Chondrocyte (in vitro differentiated cells): ENCODE measurements around the gene EPN1. TPM values are rescaled to one million over a fixed set of nuclear protein-coding genes. Genes with fewer than 3 reads are reported as not detected.

Source experiments
- DNase-seq: peaks from one replicate; pipeline ENCODE4 v3.0.0; 2021; ENCODE audit warnings: mixed read lengths, low spot score
- H3K27ac Mint-ChIP-seq: one replicate; pipeline ENCODE4 v1.8.0; 2021; ENCODE audit warnings: mild to moderate bottlenecking, moderate library complexity, mixed read lengths; ENCODE audit not compliant: unreplicated experiment
- H3K27me3 Mint-ChIP-seq: 2 replicates; pipeline ENCODE4 v1.8.0; 2021; ENCODE audit warnings: low read depth, mixed read lengths
- H3K36me3 Mint-ChIP-seq: 2 replicates; pipeline ENCODE4 v1.8.0; 2021; ENCODE audit warnings: low read depth, mixed read lengths
- H3K4me1 Mint-ChIP-seq: 2 replicates; pipeline ENCODE4 v1.8.0; 2021; ENCODE audit warnings: low read depth, mild to moderate bottlenecking, mixed read lengths
- H3K4me3 Mint-ChIP-seq: one replicate; pipeline ENCODE4 v1.8.0; 2021; ENCODE audit warnings: mild to moderate bottlenecking, moderate library complexity, mixed read lengths; ENCODE audit not compliant: unreplicated experiment
- H3K9me3 Mint-ChIP-seq: 2 replicates; pipeline ENCODE4 v1.8.0; 2021; ENCODE audit warnings: low read depth, mixed read lengths
- total RNA-seq: library from RNA; stranded (reverse); gene quantifications from 3 replicates; pipeline ENCODE4 v1.2.1, GENCODE V29; 2021
- TF ChIP-seq, protein P1 (sequence below): fragments of 200-600 bp; sonication (generic); IDR thresholded peaks from 2 replicates; pipeline ENCODE4 v1.5.0; 2021; ENCODE audit warnings: antibody characterized with exemption, mild to moderate bottlenecking, moderate library complexity

Gene EPN1
- total RNA-seq, 1 donor from 2014 or later = 124 TPM

DNA sequence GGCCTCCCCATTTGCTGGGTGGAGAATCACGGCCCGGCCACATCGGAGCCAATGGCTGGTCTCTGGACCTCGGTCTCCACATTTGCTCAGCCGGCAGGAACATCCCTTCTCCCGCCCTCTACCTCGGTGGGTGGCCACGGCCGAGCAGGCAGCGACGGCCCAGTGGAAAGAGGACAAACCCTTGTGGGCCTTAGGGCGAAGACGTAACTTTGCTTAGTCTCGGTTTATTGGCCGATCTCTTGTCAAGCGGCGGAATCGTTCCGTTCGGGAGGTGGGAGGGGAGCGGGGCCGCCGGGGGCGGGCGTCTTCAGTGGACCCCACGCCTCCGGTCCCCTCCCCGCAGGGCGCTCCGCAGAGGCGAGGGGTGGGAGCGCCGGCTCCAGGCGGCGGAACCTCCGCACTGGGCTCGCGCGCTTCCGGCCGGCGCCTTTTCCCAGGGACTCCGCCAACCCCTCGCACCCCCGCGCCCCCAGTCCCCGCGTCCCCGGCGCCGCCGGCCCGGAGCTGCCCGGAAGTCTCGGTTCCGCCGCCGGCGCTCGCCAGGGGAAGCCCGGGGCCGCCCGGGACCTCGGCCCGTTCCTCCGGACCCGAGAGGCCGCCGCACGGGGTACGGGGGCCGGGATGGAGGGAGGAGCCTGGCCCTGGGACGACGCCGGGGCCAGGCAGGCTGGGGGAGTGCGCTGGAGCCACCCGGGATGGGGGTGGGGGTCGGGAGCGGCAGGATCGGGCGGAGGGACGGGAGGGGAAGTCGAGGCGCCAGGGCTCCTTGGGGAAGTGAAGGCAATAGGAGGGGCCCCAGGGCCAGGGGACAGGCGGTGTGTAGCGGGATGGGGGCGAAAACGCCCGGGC is 34.2 kb upstream of the EPN1 start, which contains the start of gene ZNF580:
ZNF580 (plus strand) TSS at position 426 of the 849 bp plus-strand sequence. CDS start 1,507 bp downstream, outside the sequence.
- peaks cover 68% of the 10 kb centered on the region for H3K4me1 Mint-ChIP-seq
- TF ChIP-seq, protein P1, sequence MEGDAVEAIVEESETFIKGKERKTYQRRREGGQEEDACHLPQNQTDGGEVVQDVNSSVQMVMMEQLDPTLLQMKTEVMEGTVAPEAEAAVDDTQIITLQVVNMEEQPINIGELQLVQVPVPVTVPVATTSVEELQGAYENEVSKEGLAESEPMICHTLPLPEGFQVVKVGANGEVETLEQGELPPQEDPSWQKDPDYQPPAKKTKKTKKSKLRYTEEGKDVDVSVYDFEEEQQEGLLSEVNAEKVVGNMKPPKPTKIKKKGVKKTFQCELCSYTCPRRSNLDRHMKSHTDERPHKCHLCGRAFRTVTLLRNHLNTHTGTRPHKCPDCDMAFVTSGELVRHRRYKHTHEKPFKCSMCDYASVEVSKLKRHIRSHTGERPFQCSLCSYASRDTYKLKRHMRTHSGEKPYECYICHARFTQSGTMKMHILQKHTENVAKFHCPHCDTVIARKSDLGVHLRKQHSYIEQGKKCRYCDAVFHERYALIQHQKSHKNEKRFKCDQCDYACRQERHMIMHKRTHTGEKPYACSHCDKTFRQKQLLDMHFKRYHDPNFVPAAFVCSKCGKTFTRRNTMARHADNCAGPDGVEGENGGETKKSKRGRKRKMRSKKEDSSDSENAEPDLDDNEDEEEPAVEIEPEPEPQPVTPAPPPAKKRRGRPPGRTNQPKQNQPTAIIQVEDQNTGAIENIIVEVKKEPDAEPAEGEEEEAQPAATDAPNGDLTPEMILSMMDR = no peak
- H3K27me3 Mint-ChIP-seq = no peaks in the 10 kb centered on the region
- peak within 1 kb of the TSS; percentile 84 for H3K4me3 Mint-ChIP-seq
- H3K9me3 Mint-ChIP-seq = no peaks in the 10 kb centered on the region
- no peak for DNase-seq
- peaks cover 9% of the 10 kb centered on the region for H3K36me3 Mint-ChIP-seq
- peak within 1 kb of the TSS; percentile 94 for H3K27ac Mint-ChIP-seq

DNA sequence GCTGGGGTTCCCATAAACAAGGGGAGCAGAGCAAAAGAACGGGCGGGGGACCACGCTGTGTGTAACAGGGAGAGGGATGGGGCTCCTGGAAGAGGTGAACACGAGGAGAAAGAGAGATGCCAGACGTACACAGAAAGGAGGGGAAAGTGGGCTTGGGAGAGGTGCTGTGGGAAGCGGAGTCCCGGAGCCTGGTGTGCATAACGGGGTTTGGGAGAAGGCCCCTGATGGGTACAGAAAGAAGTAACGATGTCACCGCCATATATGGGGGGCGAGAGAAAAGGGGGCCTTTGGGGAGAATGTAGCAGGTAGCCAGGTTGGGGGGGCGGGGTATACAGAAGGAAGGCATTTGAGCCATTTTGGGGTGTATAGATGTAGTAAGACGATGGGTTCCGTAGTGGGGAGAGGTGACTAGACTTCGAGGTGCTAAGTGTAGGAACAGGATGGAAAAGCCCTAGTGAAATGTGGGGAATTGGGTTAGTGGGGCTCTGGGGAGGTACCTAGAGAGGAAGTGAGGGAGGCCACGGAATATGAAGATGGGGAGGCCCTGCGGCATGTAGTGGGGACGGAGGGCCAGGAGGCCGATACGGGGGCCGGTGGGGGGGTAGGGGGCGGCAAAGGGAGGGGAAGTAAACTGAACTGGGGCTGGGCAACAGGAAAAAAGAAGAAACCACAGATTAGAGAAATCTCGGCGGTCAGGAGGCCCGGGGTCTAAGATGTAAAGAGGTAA is 33.4 kb upstream of the EPN1 start:
- TF ChIP-seq, protein P1 = no peak
- H3K9me3 Mint-ChIP-seq = no peaks in the 10 kb centered on the region
- peak overlapping the region; percentile 84 for H3K4me3 Mint-ChIP-seq
- H3K27ac Mint-ChIP-seq = peak overlapping the region; percentile 84
- H3K36me3 Mint-ChIP-seq = peaks cover 9% of the 10 kb centered on the region
- no peak for DNase-seq
- peaks cover 60% of the 10 kb centered on the region for H3K4me1 Mint-ChIP-seq
- H3K27me3 Mint-ChIP-seq = no peaks in the 10 kb centered on the region

DNA sequence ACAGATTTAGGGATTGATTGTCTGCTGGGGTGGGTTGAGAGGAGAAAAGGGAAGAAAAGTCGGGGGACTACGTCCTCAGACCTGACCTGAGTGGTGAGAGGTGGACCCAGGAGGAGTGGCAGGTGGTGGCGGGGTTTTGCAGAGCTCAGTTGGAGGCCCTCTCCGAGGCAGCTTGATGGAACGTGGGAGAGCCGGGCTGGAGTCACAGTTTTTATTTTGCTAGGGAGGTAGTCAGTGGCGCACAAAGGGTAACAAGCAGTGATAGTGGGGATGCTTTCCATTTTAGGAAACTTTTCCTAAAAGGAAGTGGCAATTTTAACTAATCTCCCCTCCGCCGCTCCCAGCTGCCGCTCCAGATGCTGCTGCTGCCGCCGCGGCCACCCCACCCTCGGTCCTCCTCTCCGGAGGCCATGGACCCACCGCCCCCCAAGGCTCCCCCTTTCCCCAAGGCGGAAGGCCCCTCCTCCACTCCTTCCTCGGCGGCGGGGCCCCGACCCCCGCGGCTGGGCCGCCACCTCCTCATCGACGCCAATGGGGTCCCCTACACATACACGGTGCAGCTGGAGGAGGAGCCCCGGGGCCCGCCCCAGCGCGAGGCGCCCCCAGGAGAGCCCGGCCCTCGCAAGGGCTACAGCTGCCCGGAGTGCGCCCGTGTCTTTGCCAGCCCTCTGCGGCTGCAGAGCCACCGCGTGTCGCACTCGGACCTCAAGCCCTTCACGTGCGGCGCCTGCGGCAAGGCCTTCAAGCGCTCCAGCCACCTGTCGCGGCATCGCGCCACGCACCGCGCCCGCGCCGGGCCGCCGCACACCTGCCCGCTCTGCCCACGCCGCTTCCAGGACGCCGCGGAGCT is 32.6 kb upstream of the EPN1 start:
- no peaks in the 10 kb centered on the region for H3K27me3 Mint-ChIP-seq
- no peak for DNase-seq
- TF ChIP-seq, protein P1 = no peak
- H3K4me1 Mint-ChIP-seq = peaks cover 59% of the 10 kb centered on the region
- peak overlapping the region; percentile 84 for H3K4me3 Mint-ChIP-seq
- H3K36me3 Mint-ChIP-seq = peaks cover 9% of the 10 kb centered on the region
- no peaks in the 10 kb centered on the region for H3K9me3 Mint-ChIP-seq
- peak overlapping the region; percentile 97 for H3K27ac Mint-ChIP-seq

DNA sequence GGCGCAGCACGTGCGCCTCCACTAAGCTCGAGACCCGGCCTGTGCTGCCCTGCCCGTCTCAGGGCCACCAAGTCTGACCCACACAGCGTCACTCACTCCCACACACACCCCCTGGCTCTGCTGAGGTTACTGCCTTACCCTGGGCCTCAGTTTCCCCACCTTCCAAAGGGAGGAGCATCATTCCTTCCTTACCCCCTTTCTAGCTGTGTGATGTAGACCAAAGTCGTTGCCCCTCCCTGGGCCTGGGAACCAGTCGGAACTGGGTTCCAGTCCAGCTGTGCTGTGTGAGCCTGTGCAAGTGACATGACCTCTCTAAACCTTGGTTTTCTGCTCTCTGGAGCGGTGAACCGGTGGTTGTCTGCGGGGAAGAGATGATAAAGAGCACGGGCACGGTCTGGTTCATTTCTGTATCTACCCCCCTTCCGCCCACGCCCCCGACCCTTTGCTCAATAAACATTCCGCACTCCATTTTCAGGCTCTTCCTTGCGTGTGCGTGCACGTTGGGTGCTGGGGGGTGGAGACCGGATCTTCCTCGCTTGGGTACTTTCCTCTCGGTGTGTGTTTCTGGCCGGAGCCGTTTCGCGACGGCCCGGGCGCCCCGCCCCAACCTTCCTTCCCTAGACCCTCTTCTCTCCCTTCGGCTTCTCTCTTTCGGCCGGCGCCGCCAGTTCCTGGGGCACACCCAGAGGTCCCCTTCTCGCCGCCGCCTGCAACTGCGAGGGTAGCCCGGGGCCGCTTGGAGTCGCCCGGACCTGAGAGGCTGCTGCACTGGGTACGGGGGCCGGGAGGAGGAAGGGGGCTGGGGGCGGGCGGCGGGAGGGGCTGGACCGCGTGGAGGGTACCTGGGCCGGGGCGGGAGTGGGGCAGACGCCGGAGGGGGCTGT is 31.8 kb upstream of the EPN1 start, which contains the start of gene ZNF581:
ZNF581 (plus strand) TSS at position 647 of the 884 bp plus-strand sequence. CDS start 923 bp downstream, outside the sequence.
- Mint-ChIP-seq H3K4me1 (peaks cover 55% of the 10 kb centered on the region), H3K27ac (peak within 1 kb of the TSS; percentile 97), H3K36me3 (peaks cover 6% of the 10 kb centered on the region), H3K4me3 (peak within 1 kb of the TSS; percentile 84), H3K27me3 (no peaks in the 10 kb centered on the region), H3K9me3 (no peaks in the 10 kb centered on the region)
- TF ChIP-seq, protein P1 = no peak
- no peak for DNase-seq
